Panc1 (cell line): ENCODE results near the gene GAS7. TPM values are rescaled to one million over a fixed set of nuclear protein-coding genes. Genes with fewer than 3 reads are reported as not detected.

ENCODE experiments used
- ATAC-seq: fragments of 200-7000 bp; cut with Tn5 transposase; 2 replicates; pipeline ENCODE4 v1.9.1; 2020; ENCODE audit warnings: mild to moderate bottlenecking, moderate library complexity
- BruUV-seq: library from RNA; stranded (reverse); fragments of 400-500 nt; replicated peaks from 2 replicates; lab custom pipeline; 2021; lab: Mats Ljungman, UMichigan
- CTCF ChIA-PET: fragments of 300-600 bp; sonication (Branson Sonifier 250); formaldehyde crosslinking; loops from one replicate; lab custom pipeline; 2022; ENCODE audit warnings: antibody characterized with exemption; lab: Charles Lee
- POLR2A ChIA-PET: fragments of 300-600 bp; sonication (Branson Sonifier 250); formaldehyde crosslinking; loops from one replicate; lab custom pipeline; 2022; ENCODE audit warnings: antibody characterized with exemption; lab: Charles Lee
- DNase-seq: peaks from one replicate; pipeline ENCODE4 v3.0.0-alpha.2; 2010; ENCODE audit warnings: low read depth, low spot score
- H3K27ac ChIP-seq: 2 replicates; pipeline ENCODE4 v1.5.1; 2011; ENCODE audit warnings: mild to moderate bottlenecking, low read length, inconsistent platforms
- H3K27me3 ChIP-seq: fragments of 200-500 bp; sonication (Bioruptor generic); 2 replicates; pipeline ENCODE4 v1.6.0; 2014; ENCODE audit warnings: low read length, inconsistent platforms; ENCODE audit not compliant: control insufficient read depth, insufficient read depth
- H3K36me3 ChIP-seq: fragments of 200-500 bp; sonication (Bioruptor generic); 2 replicates; pipeline ENCODE4 v1.5.1; 2014; ENCODE audit warnings: inconsistent platforms, mild to moderate bottlenecking, low read length, moderate library complexity; ENCODE audit not compliant: control insufficient read depth, insufficient read depth
- H3K4me1 ChIP-seq: 2 replicates; pipeline ENCODE4 v1.5.1; 2011; ENCODE audit warnings: inconsistent platforms, mild to moderate bottlenecking, low read length, moderate library complexity; ENCODE audit not compliant: control insufficient read depth, insufficient read depth
- H3K4me3 ChIP-seq, 2 experiments: 2 replicates each; pipeline ENCODE4 v1.5.1; 2011 to 2012; ENCODE audit warnings: low read depth in 2 of 2, low read length in 2 of 2, mild to moderate bottlenecking in 2 of 2, inconsistent platforms in 1 of 2, moderate library complexity in 1 of 2
- H3K9me3 ChIP-seq: fragments of 200-500 bp; sonication (Bioruptor generic); 2 replicates; pipeline ENCODE4 v1.5.1; 2014; ENCODE audit warnings: low read depth, mild to moderate bottlenecking, inconsistent platforms, low read length, moderate library complexity; ENCODE audit not compliant: control insufficient read depth, insufficient read depth
- POLR2AphosphoS5 ChIP-seq: IDR thresholded peaks from 2 replicates; pipeline ENCODE4 v1.6.1; 2012; ENCODE audit warnings: mild to moderate bottlenecking, low read depth, low read length, moderate library complexity
- REST ChIP-seq, 2 experiments: IDR thresholded peaks; 2 replicates each; pipeline ENCODE4 v1.6.1; 2011 to 2012; ENCODE audit warnings: low read depth in 2 of 2, control low read depth in 1 of 2, low read length in 1 of 2, mild to moderate bottlenecking in 1 of 2, moderate library complexity in 1 of 2; ENCODE audit not compliant: insufficient read depth in 1 of 2
- SIN3A ChIP-seq: IDR thresholded peaks from 2 replicates; pipeline ENCODE4 v1.6.1; 2012; ENCODE audit warnings: low read depth, mild to moderate bottlenecking, low read length, moderate library complexity, borderline replicate concordance; ENCODE audit not compliant: insufficient read depth
- TCF7L2 ChIP-seq: IDR thresholded peaks from 2 replicates; pipeline ENCODE4 v1.6.1; 2011; ENCODE audit warnings: mild to moderate bottlenecking, low read depth, low read length, inconsistent platforms
- in situ Hi-C: cut with HindIII; loops from 2 replicates; pipeline ENCODE4 v1.10.0; 2016; ENCODE audit warnings: low sequenced_read_pairs, low pct_unique_long_range_greater_than_20kb
- intact Hi-C: fragments of 100-400 bp; cut with micrococcal nuclease; formaldehyde crosslinking; loops from one replicate; pipeline ENCODE4 v1.10.0; 2022; ENCODE audit not compliant: unreplicated experiment
- total RNA-seq: library from RNA; stranded (reverse); gene quantifications from one replicate; pipeline ENCODE4 v1.2.1, GENCODE V29; 2021; ENCODE audit not compliant: unreplicated experiment
- TF ChIP-seq, protein P1 (sequence below): fragments of 450-650 bp; IDR thresholded peaks from 2 replicates; pipeline ENCODE4 v1.5.1; 2017; ENCODE audit warnings: mild to moderate bottlenecking

Gene GAS7
- total RNA-seq, 1 experiment from 2014 or later = 0.05 TPM

- Histone ChIP-seq H3K36me3 (no peaks in the 10 kb centered on the region), H3K4me1 (no peaks in the 10 kb centered on the region), H3K27me3 (peaks cover 3% of the 10 kb centered on the region; the same call in 1 of the 2 replicates), H3K4me3 (no peak overlapping the region), H3K27ac (no peak overlapping the region), H3K9me3 (no peaks in the 10 kb centered on the region)
- ChIA-PET CTCF (no interaction called here), POLR2A (no interaction called here)
- ATAC-seq (no peak), DNase-seq (no peak)
- in situ Hi-C loops = no loop called here
- intact Hi-C loops = no loop called here
- no TSS peak for BruUV-seq
- TF ChIP-seq SIN3A (no peak), TCF7L2 (no peak), POLR2AphosphoS5 (no peak), REST (IDR thresholded peaks at IDR 0.05; ENCODE audit: insufficient read depth in 1 of 2, low read depth in 2 of 2, low read length in 1 of 2) (no peak)
- TF ChIP-seq, protein P1, sequence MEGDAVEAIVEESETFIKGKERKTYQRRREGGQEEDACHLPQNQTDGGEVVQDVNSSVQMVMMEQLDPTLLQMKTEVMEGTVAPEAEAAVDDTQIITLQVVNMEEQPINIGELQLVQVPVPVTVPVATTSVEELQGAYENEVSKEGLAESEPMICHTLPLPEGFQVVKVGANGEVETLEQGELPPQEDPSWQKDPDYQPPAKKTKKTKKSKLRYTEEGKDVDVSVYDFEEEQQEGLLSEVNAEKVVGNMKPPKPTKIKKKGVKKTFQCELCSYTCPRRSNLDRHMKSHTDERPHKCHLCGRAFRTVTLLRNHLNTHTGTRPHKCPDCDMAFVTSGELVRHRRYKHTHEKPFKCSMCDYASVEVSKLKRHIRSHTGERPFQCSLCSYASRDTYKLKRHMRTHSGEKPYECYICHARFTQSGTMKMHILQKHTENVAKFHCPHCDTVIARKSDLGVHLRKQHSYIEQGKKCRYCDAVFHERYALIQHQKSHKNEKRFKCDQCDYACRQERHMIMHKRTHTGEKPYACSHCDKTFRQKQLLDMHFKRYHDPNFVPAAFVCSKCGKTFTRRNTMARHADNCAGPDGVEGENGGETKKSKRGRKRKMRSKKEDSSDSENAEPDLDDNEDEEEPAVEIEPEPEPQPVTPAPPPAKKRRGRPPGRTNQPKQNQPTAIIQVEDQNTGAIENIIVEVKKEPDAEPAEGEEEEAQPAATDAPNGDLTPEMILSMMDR = no peak
Observed at GRCh38 chr17:9953492-9953891, 244.9 kb downstream of the GAS7 start.

DNA sequence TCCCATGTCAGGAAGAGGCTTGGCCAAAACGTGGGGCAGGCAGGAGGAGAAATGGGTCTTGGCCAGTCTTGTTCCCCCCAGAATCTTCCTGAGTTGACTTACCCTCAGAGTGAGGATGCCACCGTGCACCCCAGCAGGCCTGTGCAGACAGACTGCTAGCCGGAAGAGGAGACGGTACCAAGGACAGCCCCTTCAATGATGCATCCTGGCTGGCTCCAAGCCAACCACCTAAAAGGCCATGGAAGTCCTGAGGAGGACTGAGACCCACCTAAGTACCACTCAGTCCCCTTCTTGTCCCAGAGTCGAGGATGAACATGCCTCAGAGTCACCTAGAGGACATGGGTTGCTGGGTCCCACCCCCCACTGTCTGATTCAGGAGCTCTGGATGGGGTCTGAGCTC, 246.6 kb downstream of the GAS7 start:
- Histone ChIP-seq H3K27ac (no peak overlapping the region), H3K4me3 (no peak overlapping the region), H3K4me1 (no peaks in the 10 kb centered on the region), H3K9me3 (no peaks in the 10 kb centered on the region), H3K27me3 (peaks cover 3% of the 10 kb centered on the region; the same call in 1 of the 2 replicates), H3K36me3 (no peaks in the 10 kb centered on the region)
- in situ Hi-C loops (no loop called here), intact Hi-C loops (no loop called here)
- BruUV-seq = no TSS peak
- DNase-seq = no peak
- no peak for ATAC-seq
- ChIA-PET CTCF (no interaction called here), POLR2A (no interaction called here)
- no peak for TF ChIP-seq SIN3A
- no peak for TF ChIP-seq REST (IDR thresholded peaks at IDR 0.05; ENCODE audit: insufficient read depth in 1 of 2, low read depth in 2 of 2, low read length in 1 of 2)
- TF ChIP-seq, protein P1 = no peak
- TF ChIP-seq TCF7L2 = no peak
- TF ChIP-seq POLR2AphosphoS5 = no peak
